Breast epithelium (tissue), 4 donors: ENCODE results near the gene MSH5. TPM values are rescaled to one million over a fixed set of nuclear protein-coding genes. Genes with fewer than 3 reads are reported as not detected.

Experiments used
- DNase-seq, 2 donors: peaks; one replicate each; pipeline ENCODE4 v3.0.0-alpha.2; 2019; ENCODE audit warnings: low spot score in 2 of 2
- H3K27ac ChIP-seq, 2 donors: fragments of 200-600 bp; sonication (generic) in 1 of 2; one replicate each; pipeline ENCODE4 v1.5.1; 2016 to 2019; ENCODE audit warnings: mild to moderate bottlenecking in 1 of 2
- H3K27me3 ChIP-seq, 2 donors: fragments of 200-600 bp; sonication (generic) in 1 of 2; one replicate each; pipeline versions ENCODE4 v1.5.1 to v1.6.0; 2017 to 2019; ENCODE audit warnings: control low read depth in 1 of 2, mild to moderate bottlenecking in 1 of 2
- H3K36me3 ChIP-seq: fragments of 200-600 bp; one replicate; pipeline ENCODE4 v1.5.1; 2019
- H3K4me1 ChIP-seq, 2 donors: fragments of 200-600 bp; sonication (generic); one replicate each; pipeline ENCODE4 v1.5.1; 2016 to 2019; ENCODE audit warnings: control low read depth in 1 of 2
- H3K4me3 ChIP-seq, 3 donors: fragments of 200-600 bp; sonication (generic); 1 replicate in 2 of 3; 2 replicates in 1 of 3; pipeline ENCODE4 v1.5.1; 2016 to 2019; ENCODE audit warnings: mild to moderate bottlenecking in 3 of 3, moderate library complexity in 2 of 3
- H3K9me3 ChIP-seq, 2 donors: fragments of 200-600 bp; sonication (generic) in 1 of 2; one replicate each; pipeline ENCODE4 v1.5.1; 2016 to 2019; ENCODE audit warnings: control low read depth in 1 of 2
- CTCF ChIP-seq, 3 donors: fragments of 450-650 bp; IDR thresholded peaks; one replicate each; pipeline ENCODE4 v1.5.1; 2016 to 2017; ENCODE audit warnings: antibody characterized with exemption in 3 of 3, mild to moderate bottlenecking in 3 of 3, moderate library complexity in 3 of 3
- POLR2A ChIP-seq: fragments of 450-650 bp; IDR thresholded peaks from one replicate; pipeline ENCODE4 v1.6.1; 2016; ENCODE audit warnings: antibody characterized with exemption, mild to moderate bottlenecking, moderate library complexity
- POLR2AphosphoS5 ChIP-seq, 3 donors: sonication (generic); formaldehyde crosslinking; IDR thresholded peaks; one replicate each; pipeline ENCODE4 v1.6.1; 2017; ENCODE audit warnings: antibody characterized with exemption in 3 of 3
- intact Hi-C: fragments of 100-400 bp; cut with DNase I; formaldehyde crosslinking; loops from one replicate; pipeline ENCODE4 v1.15.1; 2023; ENCODE audit warnings: low total_unique reads
- total RNA-seq, 3 donors: library from RNA; depleted of rRNA; stranded (reverse); fragments of >200 nt; gene quantifications; one replicate each; pipeline ENCODE4 v1.1.0, GENCODE V29; 2016

The MSH5 gene
- total RNA-seq, 3 donors from 2014 or later: 7.9 to 13.4 (median 8.0) TPM

- intact Hi-C loops: loop anchor here (1.0 kb wide), 1 partner anchor 15 kb away; no protein-coding TSS in a partner anchor
- Histone ChIP-seq H3K27me3 (no peaks in the 10 kb centered on the region), H3K4me1 (peaks cover 3 to 6% of the 10 kb centered on the region in 2 donors), H3K4me3 (peak overlapping the region in 1 of 3 donors; percentile 17), H3K9me3 (no peaks in the 10 kb centered on the region), H3K36me3 (no peaks in the 10 kb centered on the region), H3K27ac (peak overlapping the region; percentile 87 to 88)
- TF ChIP-seq CTCF (IDR thresholded peaks at IDR 0.05) (peak in 1 of 3 donors; percentile 33), POLR2AphosphoS5 (IDR thresholded peaks at IDR 0.05) (peak in 1 of 3 donors; percentile 20), POLR2A (no peak)
- DNase-seq: peak; percentile 63 to 84
Observed at GRCh38 chr6:31717499-31718222, 22.1 kb upstream of the MSH5 start.

- intact Hi-C loops: loop anchor here (1.0 kb wide), 1 partner anchor 16 kb away; no protein-coding TSS in a partner anchor
- peak; percentile 75 to 85 for DNase-seq
- peak in 2 of 3 donors; percentile 27 to 32 for TF ChIP-seq POLR2AphosphoS5 (IDR thresholded peaks at IDR 0.05)
- TF ChIP-seq POLR2A: no peak
- TF ChIP-seq CTCF (IDR thresholded peaks at IDR 0.05): no peak
- Histone ChIP-seq H3K36me3 (no peaks in the 10 kb centered on the region), H3K27me3 (no peaks in the 10 kb centered on the region), H3K4me1 (peaks cover 3 to 6% of the 10 kb centered on the region in 2 donors), H3K4me3 (no peak overlapping the region), H3K9me3 (no peaks in the 10 kb centered on the region), H3K27ac (peak overlapping the region; percentile 87 to 88)
Observed at GRCh38 chr6:31718265-31718664, 21.5 kb upstream of the MSH5 start.

GRCh38 chr6:31719001-31719400 is 20.8 kb upstream of the MSH5 start:
- TF ChIP-seq CTCF (IDR thresholded peaks at IDR 0.05) (no peak), POLR2A (no peak), POLR2AphosphoS5 (IDR thresholded peaks at IDR 0.05) (no peak)
- no peak for DNase-seq
- H3K4me3 ChIP-seq: no peak overlapping the region
- intact Hi-C loops: no loop called here
- H3K4me1 ChIP-seq: peaks cover 3 to 6% of the 10 kb centered on the region in 2 donors
- H3K9me3 ChIP-seq: no peaks in the 10 kb centered on the region
- H3K36me3 ChIP-seq: no peaks in the 10 kb centered on the region
- peak overlapping the region; percentile 87 to 88 for H3K27ac ChIP-seq
- H3K27me3 ChIP-seq: no peaks in the 10 kb centered on the region

GRCh38 chr6:31720196-31720770 is 19.5 kb upstream of the MSH5 start:
- H3K36me3 ChIP-seq: no peaks in the 10 kb centered on the region
- H3K4me1 ChIP-seq: peaks cover 3 to 6% of the 10 kb centered on the region in 2 donors
- no peak for TF ChIP-seq POLR2AphosphoS5 (IDR thresholded peaks at IDR 0.05)
- no peak for TF ChIP-seq POLR2A
- TF ChIP-seq CTCF (IDR thresholded peaks at IDR 0.05): no peak
- no peaks in the 10 kb centered on the region for H3K27me3 ChIP-seq
- no peak for DNase-seq
- no peaks in the 10 kb centered on the region for H3K9me3 ChIP-seq
- H3K27ac ChIP-seq: peak overlapping the region; percentile 25 to 45
- no peak overlapping the region for H3K4me3 ChIP-seq
- intact Hi-C loops: no loop called here
